ENCODE measurements around the gene HOXB7.

The HOXB7 gene

DNA sequence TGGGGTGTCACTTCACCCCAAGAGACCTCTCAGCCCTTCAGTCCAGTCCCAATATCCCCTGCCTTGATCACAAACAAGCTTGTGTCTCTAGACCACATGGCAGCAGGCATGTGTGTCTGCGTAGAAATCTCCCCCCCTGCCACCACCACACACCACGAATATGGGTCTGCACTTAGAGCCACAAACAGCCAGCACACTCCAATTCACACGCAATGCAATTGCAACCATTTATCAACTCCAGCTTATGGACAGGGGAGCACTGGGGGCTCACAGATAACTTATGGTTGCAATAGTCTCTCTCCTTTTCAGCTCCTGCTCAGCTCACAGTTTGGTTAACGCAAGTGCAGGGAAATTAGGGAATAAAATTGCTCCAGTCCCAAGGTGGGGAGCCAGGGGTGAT lies 12.8 kb upstream of the HOXB7 start:
- DNase-seq: no peak

GRCh38 chr17:48622857-48623256 lies 12.0 kb upstream of the HOXB7 start:
- DNase-seq: no peak

GRCh38 chr17:48621410-48622392 lies 10.9 kb upstream of the HOXB7 start:
- DNase-seq: no peak

GRCh38 chr17:48620461-48621139 lies 9.8 kb upstream of the HOXB7 start:
- no peak for DNase-seq

DNA sequence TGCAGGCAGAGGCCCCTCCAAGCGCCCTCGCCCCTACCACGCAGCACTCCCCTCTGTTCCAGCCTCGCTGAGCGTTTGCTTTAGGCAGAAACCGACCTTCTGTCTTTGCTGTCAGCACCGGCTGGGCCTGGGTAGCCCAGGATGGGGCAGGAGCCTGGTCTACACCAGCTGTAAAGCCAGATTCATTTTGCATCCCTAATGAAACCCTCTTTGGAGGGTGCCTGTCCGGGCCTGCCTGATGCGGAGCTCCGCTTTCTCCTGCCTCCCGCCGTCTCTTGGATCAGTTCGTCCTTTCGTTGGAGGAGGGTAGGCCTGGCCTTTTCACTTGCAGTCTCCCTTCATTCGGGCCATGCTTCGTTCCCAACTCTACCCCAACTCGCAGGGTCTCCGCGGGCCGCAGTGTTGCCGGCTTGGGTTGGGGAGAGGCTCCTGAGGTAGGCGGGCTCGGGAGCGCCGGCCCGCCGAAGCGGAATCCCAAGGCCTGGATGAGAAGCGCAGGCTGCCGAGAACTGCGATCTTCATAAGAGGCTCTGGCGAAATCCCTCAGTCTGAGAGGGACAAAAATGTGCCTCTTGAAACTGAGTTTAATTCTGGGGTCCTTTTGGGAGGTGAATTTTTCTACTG lies 9.1 kb upstream of the HOXB7 start:
- DNase-seq: no peak

- DNase-seq: peak; percentile 48
Measured at GRCh38 chr17:48618256-48618896, 7.6 kb upstream of the HOXB7 start.

- no peak for DNase-seq
Measured at GRCh38 chr17:48617471-48618255, 6.8 kb upstream of the HOXB7 start.

- DNase-seq: no peak
Measured at GRCh38 chr17:48616717-48617470, 6.1 kb upstream of the HOXB7 start.

DNA sequence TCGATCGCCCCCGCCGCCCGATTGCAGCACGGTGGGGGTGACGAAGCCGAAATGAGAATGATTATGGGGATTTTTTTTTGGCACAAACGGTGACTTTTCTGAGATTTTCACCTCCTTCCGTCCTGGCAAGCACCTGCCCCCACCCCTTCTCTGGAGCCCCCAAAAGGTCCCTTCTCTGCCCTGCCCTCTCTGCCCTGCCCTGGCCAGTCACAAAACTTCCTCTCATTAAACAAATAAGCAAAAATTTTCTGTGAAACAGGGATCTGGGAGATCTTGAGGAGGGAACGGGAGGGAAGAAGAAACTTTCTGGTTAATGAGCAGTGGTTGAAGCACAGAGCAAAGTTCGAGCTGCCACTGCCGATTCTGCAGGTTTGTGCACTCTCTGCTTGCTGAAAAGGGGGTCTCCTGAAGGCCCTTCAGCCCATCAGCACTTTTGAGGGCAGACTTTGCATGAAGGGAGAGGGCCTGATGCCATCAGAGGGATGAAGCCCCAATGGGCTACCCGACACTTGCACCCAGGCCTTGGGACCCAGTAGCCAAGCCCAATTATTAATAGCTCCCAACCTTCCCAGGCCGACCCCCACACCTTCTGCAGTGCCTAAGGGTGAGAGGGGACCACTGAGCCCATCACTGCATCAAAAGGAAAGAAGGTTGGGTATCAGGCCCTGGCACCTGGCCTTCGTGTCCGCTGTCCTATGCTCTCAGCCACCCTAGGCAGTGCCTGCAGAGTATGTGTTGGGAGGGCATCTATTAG lies 5.3 kb upstream of the HOXB7 start:
- no peak for DNase-seq

- DNase-seq: no peak
Measured at GRCh38 chr17:48615047-48615962, 4.5 kb upstream of the HOXB7 start, which contains the start of gene HOXB8. Gene HOXB8, minus strand, starts transcription at chr17:48615292. Its CDS starts 588 bp downstream, at chr17:48614704.

DNA sequence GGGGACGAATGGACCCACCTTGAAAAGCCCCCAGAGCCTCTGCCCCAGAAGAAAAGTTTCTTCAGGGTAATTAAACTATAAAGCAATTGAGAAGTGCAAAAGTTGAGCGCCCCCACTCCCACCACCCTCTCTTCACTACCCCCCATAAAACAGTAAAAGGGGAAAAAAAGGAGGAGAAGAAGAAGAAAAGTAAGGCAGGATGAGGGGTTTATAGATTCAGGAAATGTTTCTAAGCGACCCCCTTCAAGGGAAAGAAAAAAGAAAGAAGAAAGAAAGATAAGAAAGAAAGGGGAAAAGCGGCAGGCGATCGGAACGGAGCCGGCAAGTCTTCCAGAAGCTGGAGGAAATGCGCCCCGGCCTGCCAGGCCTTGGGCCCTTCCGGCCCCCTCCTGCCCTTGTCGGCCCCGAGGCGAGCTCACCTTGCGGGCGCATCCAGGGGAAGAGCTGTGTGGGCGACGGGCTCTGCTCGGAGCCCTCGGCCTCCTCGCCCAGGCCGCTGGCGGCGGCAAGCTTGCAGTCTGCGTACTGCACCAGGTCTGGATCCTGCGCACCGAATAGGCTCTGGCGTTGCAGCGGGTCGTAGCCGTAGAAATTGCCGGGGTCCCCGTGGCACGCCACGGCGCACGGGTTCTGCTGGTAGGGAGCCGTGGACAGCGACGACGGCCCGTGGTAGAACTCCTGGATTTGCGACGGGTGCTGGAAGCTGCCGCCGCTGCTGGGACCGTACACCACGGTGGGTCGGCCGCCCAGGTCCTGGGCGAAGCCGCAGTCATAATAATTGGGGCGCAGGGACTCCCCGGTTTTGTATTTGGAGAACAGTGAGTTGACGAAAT lies 3.3 kb upstream of the HOXB7 start:
- DNase-seq: no peak

DNA sequence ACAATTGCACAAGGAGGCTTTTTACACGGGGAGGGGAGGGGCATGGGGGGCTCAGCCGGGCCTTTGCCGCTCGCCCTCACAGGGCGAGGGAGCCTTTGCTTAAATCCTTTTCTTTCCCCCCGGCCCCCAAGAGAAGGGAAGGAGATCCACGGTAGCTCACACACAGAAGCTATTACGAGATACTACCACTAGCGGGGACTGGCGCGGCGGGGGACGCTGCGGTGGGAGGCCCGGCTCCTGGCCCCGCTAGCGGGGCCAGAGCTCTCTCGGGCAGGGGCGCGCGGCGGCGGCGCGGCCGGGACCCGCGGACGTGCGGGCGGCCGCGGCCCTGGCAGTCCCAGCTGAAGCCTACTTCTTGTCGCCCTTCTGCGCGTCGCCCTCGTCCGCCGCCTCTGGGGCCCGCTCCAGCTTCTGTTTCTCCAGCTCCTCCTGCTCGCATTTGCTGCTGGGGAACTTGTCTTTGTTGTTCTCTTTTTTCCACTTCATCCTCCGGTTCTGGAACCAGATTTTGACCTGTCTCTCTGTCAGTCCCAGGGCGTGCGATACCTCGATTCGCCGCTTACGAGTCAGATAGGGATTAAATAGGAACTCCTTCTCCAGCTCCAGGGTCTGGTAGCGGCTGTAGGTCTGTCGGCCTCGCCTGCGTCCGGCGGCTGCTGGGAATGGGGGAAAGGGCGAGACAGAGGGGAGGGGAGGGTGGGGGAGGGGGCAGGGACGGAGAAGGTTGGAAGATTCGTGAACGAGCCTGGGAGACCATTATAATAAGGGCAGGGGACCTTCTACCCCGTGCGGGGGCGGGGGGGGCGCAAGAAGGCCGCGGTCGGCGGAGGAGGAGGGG lies 2.3 kb upstream of the HOXB7 start:
- DNase-seq: no peak

- no peak for DNase-seq
Measured at GRCh38 chr17:48612456-48612853, 1.6 kb upstream of the HOXB7 start.

DNA sequence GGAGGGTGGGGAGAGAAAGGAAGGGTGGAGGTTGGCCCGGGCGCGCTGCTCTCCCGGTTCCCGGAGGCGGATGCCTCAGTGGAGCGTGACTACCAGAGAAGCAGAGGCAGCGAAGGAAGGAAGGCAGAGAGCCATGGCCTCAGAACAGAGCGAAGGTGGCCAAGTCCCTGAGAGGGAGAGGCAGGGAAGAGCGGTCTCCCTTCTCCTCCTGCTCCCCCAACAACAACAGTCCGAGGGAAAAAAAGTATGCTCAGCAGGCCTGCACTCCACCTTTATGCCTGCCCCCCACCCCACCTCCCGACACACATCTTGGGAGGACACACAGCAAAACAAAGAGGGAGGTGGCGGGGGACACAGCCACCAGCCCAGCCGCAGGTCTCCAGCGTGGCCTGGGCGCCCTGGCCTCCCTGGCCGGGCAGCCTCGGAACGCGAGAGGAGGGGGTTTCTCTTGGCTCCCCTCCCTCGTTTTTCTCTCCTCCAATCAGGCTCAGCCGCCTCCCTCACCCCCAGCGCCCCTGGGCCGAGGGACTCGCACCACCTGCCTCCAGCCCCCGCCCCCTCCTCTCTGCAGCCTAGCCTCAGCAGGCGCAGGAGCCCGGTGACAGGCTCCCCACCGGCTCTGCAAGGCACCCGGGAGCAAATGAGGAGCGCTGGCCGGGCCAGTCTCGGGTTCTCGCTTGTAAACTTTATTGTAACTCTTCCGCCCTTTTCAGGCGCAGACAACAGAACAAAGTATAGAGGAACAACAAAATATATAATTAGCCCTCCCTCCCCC lies 1.1 kb upstream of the HOXB7 start:
- DNase-seq: no peak

DNA sequence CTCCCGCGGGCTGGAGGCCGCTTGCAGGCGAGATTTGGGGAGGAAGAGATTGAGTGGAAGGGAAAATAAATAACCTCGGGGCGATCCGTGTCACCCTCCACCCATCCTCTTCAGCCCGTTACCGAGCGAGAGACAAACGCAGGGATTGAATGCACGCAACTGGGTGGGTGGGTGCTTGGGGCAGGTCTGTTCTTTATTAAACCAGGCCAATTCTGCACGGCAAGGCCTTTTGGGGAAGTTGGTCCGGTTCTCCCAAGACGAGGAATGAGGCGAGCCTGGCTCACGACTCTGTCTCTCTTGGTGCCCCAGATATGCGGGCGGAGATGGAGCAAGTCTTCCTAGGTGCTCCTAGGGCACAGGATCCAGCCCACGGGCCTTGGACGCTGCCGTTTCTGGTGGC lies 396 bp upstream of the HOXB7 start:
- DNase-seq: no peak

GRCh38 chr17:48609759-48610281 lies 997 bp downstream of the HOXB7 start:
- DNase-seq: no peak

Measured in activated gamma-delta T cell (primary cell).